Measurements from ENCODE around the gene SNRPD2.

DNA sequence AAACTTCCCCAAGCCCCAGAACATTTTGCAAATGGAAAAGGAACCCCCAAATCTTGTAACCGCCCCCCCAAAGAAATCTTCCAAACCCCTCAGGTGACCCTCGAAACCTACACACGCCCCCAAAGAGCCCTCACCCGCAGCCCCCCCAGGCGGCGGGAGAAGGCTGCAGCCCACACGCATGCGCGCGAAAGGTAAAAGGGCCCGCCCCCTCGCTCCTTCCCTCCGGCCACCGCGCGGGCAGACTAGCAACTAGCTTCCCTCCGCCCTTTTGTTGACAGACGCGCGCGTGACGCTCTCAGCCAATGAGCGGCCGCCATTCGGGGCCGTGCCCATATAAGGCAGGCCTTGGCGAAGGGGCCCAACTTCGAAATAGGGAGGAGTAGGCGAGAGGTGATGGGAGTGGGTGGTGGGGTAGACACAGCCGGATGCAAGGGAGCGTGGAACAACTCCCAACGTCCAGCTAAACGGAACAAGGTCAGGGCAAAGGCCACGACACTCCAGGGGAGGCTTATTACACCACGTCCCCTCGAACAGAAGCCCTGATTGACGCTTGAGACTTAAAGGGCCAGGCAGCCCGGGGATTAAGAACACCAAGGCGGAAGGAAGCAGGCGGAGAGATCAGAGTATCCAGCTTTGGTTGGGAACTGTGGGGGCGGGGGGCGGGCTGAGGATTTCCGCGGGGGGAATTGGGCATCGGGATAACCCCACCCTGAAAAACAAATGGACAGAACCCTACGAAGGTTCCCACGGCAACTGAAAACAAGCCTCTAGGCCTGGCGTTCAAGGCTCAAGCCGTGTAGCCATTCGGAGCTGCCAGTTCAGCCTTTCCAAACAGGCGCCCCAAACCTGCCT lies 25.6 kb upstream of the SNRPD2 start:
- TF ChIP-seq, protein P1, sequence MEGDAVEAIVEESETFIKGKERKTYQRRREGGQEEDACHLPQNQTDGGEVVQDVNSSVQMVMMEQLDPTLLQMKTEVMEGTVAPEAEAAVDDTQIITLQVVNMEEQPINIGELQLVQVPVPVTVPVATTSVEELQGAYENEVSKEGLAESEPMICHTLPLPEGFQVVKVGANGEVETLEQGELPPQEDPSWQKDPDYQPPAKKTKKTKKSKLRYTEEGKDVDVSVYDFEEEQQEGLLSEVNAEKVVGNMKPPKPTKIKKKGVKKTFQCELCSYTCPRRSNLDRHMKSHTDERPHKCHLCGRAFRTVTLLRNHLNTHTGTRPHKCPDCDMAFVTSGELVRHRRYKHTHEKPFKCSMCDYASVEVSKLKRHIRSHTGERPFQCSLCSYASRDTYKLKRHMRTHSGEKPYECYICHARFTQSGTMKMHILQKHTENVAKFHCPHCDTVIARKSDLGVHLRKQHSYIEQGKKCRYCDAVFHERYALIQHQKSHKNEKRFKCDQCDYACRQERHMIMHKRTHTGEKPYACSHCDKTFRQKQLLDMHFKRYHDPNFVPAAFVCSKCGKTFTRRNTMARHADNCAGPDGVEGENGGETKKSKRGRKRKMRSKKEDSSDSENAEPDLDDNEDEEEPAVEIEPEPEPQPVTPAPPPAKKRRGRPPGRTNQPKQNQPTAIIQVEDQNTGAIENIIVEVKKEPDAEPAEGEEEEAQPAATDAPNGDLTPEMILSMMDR (IDR thresholded peaks at IDR 0.05; ENCODE audit: low read length) = peak; percentile 24; the same call in 1 of the 2 replicates
- TF ChIP-seq EZH2 (IDR thresholded peaks at IDR 0.05; ENCODE audit: borderline replicate concordance, low read length) = no peak

All from OCI-LY1 (cell line).